HepG2 (cell line): ENCODE measurements around the gene PCNX1. TPM values are rescaled to one million over a fixed set of nuclear protein-coding genes. Genes with fewer than 3 reads are reported as not detected.

Experiments
- ATAC-seq: fragments of 200-7000 bp; cut with Tn5 transposase; 3 replicates; pipeline ENCODE4 v1.9.1; 2020; ENCODE audit warnings: mild to moderate bottlenecking, moderate library complexity
- BruUV-seq: library from RNA; stranded (reverse); fragments of 400-500 nt; replicated peaks from 2 replicates; lab custom pipeline; 2021; lab: Mats Ljungman, UMichigan
- CTCF ChIA-PET: fragments of 300-600 bp; formaldehyde crosslinking; extraction: SDS; loops from one replicate; lab custom pipeline; 2021; ENCODE audit warnings: low total read pairs, inconsistent platforms, low intra/inter-chr PET ratio; lab: Yijun Ruan, JAX
- POLR2A ChIA-PET: fragments of 350-600 bp; sonication (Branson Sonifier 250); formaldehyde crosslinking; loops from one replicate; lab custom pipeline; 2020; ENCODE audit warnings: antibody characterized with exemption, inconsistent platforms; lab: Yijun Ruan, JAX
- DNase-seq: peaks from one replicate; pipeline ENCODE4 v3.0.0-alpha.2; 2015; ENCODE audit warnings: low spot score
- FAIRE-seq: peaks from 3 replicates; lab custom pipeline; 2011; peaks lifted over from hg19 to GRCh38; lab: Jason Lieb, UNC
- H2AFZ ChIP-seq: one replicate; pipeline ENCODE4 v1.6.1; 2011; ENCODE audit warnings: low read length, inconsistent platforms
- H3K27ac ChIP-seq: fragments of 300-600 bp; 3 replicates; pipeline ENCODE4 v1.8.0; 2011; ENCODE audit warnings: mixed run types, mild to moderate bottlenecking, mixed read lengths, low read length, inconsistent platforms; ENCODE audit not compliant: insufficient read depth; ENCODE audit errors: extremely low read length
- H3K27me3 ChIP-seq, 2 experiments: fragments of 200-600 bp in 1 of 2; 2 replicates in 1 of 2; 3 replicates in 1 of 2; pipeline versions ENCODE4 v1.6.0 to v1.8.0; 2011; ENCODE audit warnings: low read length in 2 of 2, mild to moderate bottlenecking in 2 of 2, moderate library complexity in 2 of 2, inconsistent platforms in 1 of 2; ENCODE audit not compliant: insufficient read depth in 2 of 2, control insufficient read depth in 1 of 2
- H3K36me3 ChIP-seq, 2 experiments: fragments of 200-600 bp in 1 of 2; replicated peaks in 1 of 2; 2 replicates in 1 of 2; 3 replicates in 1 of 2; pipeline versions ENCODE4 v1.5.1 to v1.8.0; 2011; ENCODE audit warnings: low read length in 2 of 2, inconsistent platforms in 1 of 2; ENCODE audit not compliant: insufficient read depth in 2 of 2, control insufficient read depth in 1 of 2
- H3K4me1 ChIP-seq: 2 replicates; pipeline ENCODE4 v1.5.1; 2012; ENCODE audit warnings: low read length, inconsistent platforms; ENCODE audit not compliant: insufficient read depth
- H3K4me2 ChIP-seq: 2 replicates; pipeline ENCODE4 v1.6.0; 2011; ENCODE audit warnings: low read depth, low read length, inconsistent platforms
- H3K4me3 ChIP-seq, 3 experiments: fragments of 200-600 bp in 1 of 3; sonication (generic), shearing (Covaris generic) in 1 of 3; replicated peaks in 1 of 3; 2 replicates each; pipeline ENCODE4 v1.5.1; 2011 to 2016; ENCODE audit warnings: low read length in 3 of 3, inconsistent platforms in 2 of 3, low read depth in 2 of 3, mild to moderate bottlenecking in 2 of 3, control low read depth in 1 of 3, mixed read lengths in 1 of 3; ENCODE audit not compliant: insufficient read depth in 1 of 3
- H3K79me2 ChIP-seq: one replicate; pipeline ENCODE4 v1.6.1; 2011; ENCODE audit warnings: low read length, inconsistent platforms; ENCODE audit not compliant: insufficient read depth
- H3K9ac ChIP-seq: 2 replicates; pipeline ENCODE4 v1.6.0; 2011; ENCODE audit warnings: mild to moderate bottlenecking, low read depth, low read length, inconsistent platforms; ENCODE audit not compliant: insufficient read depth
- H3K9me3 ChIP-seq: 2 replicates; pipeline ENCODE4 v1.5.1; 2012; ENCODE audit warnings: mild to moderate bottlenecking, low read length
- H4K20me1 ChIP-seq: 2 replicates; pipeline ENCODE4 v1.6.0; 2011; ENCODE audit warnings: inconsistent platforms, mild to moderate bottlenecking, low read length, moderate library complexity; ENCODE audit not compliant: insufficient read depth
- ADNP ChIP-seq: sonication (generic); formaldehyde crosslinking; IDR thresholded peaks from 2 replicates; pipeline ENCODE4 v1.4.0; 2020; ENCODE audit warnings: missing genetic modification reagents
- ARNT2 ChIP-seq: sonication (generic); formaldehyde crosslinking; IDR thresholded peaks from 2 replicates; pipeline ENCODE4 v1.8.0; 2022; ENCODE audit warnings: mild to moderate bottlenecking, low read depth, missing genetic modification reagents, moderate library complexity
- MAX ChIP-seq: IDR thresholded peaks from 2 replicates; pipeline ENCODE4 v1.6.1; 2012; ENCODE audit warnings: inconsistent platforms
- MIER2 ChIP-seq: IDR thresholded peaks from 2 replicates; pipeline ENCODE4 v1.6.1; 2016; ENCODE audit warnings: missing biosample characterization, missing genetic modification reagents
- MNT ChIP-seq: fragments of 450-650 bp; IDR thresholded peaks from 2 replicates; pipeline ENCODE4 v1.6.1; 2016
- NR2F6 ChIP-seq, 2 experiments: IDR thresholded peaks; 2 replicates each; pipeline ENCODE4 v1.6.1; 2016; ENCODE audit warnings: antibody characterized with exemption in 1 of 2, mild to moderate bottlenecking in 1 of 2
- RFXAP ChIP-seq: sonication (generic); formaldehyde crosslinking; IDR thresholded peaks from 2 replicates; pipeline ENCODE4 v1.4.0; 2020; ENCODE audit warnings: missing genetic modification reagents, borderline replicate concordance
- SOX5 ChIP-seq: IDR thresholded peaks from 2 replicates; pipeline ENCODE4 v1.6.1; 2016; ENCODE audit warnings: borderline replicate concordance
- XBP1 ChIP-seq: sonication (generic); formaldehyde crosslinking; IDR thresholded peaks from 2 replicates; pipeline ENCODE4 v1.5.0; 2020; ENCODE audit warnings: missing genetic modification reagents
- YY1 ChIP-seq: IDR thresholded peaks from 2 replicates; pipeline ENCODE4 v1.6.1; 2011; ENCODE audit warnings: low read length, low read depth, moderate library complexity, mild to moderate bottlenecking; ENCODE audit not compliant: insufficient read depth, insufficient replicate concordance
- ZFAT ChIP-seq: sonication (generic); formaldehyde crosslinking; conservative IDR thresholded peaks from 2 replicates; pipeline ENCODE4 v1.8.1; 2023; ENCODE audit warnings: missing genetic modification reagents, inconsistent platforms
- ZNF234 ChIP-seq: sonication (generic); formaldehyde crosslinking; conservative IDR thresholded peaks from 2 replicates; pipeline ENCODE4 v1.5.1; 2020; ENCODE audit warnings: mild to moderate bottlenecking, missing genetic modification reagents
- ZNF263 ChIP-seq: sonication (generic); formaldehyde crosslinking; IDR thresholded peaks from 2 replicates; pipeline ENCODE4 v1.4.0; 2020; ENCODE audit warnings: missing genetic modification reagents
- ZNF7 ChIP-seq: IDR thresholded peaks from 2 replicates; pipeline ENCODE4 v1.6.1; 2016; ENCODE audit warnings: missing biosample characterization, missing genetic modification reagents
- WGBS: methylation state at CpG from one replicate; pipeline ENCODE4 v1.1.6; 2017; ENCODE audit warnings: low lambda C conversion rate; 5-methylcytosine and 5-hydroxymethylcytosine counted together
- in situ Hi-C: cut with HindIII; loops from 2 replicates; pipeline ENCODE4 v1.10.0; 2017; ENCODE audit warnings: low pct_unique_long_range_greater_than_20kb; ENCODE audit not compliant: extremely low pct_ligation_motif_present
- intact Hi-C: fragments of 100-400 bp; cut with micrococcal nuclease; formaldehyde crosslinking; loops from one replicate; pipeline ENCODE4 v1.10.0; 2022; ENCODE audit not compliant: unreplicated experiment
- polyA plus RNA-seq, 8 experiments: library from polyadenylated mRNA; depleted of rRNA in 3 of 8; stranded (reverse) in 7 of 8; unstranded in 1 of 8; fragments of >200 nt; fragmentation: Illumina TruSeq in 4 of 8; extraction: Trizol in 4 of 8; gene quantifications; 2 replicates each; pipeline versions ENCODE4 v1.2.1 to v1.2.3, GENCODE V29; 2011 to 2016; ENCODE audit warnings: low read depth in 4 of 8, missing spikeins in 1 of 8, mixed read lengths in 1 of 8; ENCODE audit not compliant: insufficient read depth in 1 of 8
- total RNA-seq, 5 experiments: library from RNA; depleted of rRNA; stranded (reverse); fragments of >200 nt; fragmentation: Illumina TruSeq; extraction: Trizol; gene quantifications; 2 replicates each; pipeline ENCODE4 v1.2.3, GENCODE V29; 2016; ENCODE audit warnings: low read depth in 1 of 5
- TF ChIP-seq, protein P1 (sequence below): sonication (generic); formaldehyde crosslinking; conservative IDR thresholded peaks from 2 replicates; pipeline ENCODE4 v1.4.0; 2020; ENCODE audit warnings: missing genetic modification reagents

PCNX1 gene
- total and polyA plus RNA-seq, 2 of the 13 experiments (the other 11 are each of a cell fraction or from before 2014, with no cell fraction given), result 24.9 to 30.3 TPM

DNA sequence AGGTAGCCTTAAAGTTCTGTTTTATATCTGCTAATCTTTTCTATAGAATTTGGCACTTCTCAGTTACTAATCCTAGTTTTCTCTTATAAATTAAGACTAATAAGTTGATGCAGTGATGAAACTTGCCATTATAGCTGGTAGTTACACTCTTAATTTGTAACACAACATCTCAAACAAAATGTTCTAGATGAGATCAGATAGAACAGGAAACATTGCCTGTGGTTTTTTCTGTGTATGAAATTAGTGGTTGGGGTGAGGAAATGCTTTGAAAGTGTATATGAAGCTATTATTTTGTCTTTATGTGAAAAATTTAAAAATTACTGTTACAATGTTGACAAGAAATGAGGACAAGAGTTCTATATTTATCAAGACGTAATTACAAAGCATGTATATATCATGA lies 91.9 kb downstream of the PCNX1 start:
- Histone ChIP-seq H3K36me3 (peaks cover 1 to 2% of the 10 kb centered on the region in 2 experiments; a peak in 3 of 5 replicates), H4K20me1 (no peaks in the 10 kb centered on the region), H3K27ac (no peak overlapping the region), H3K4me3 (no peak overlapping the region), H3K27me3 (no peaks in the 10 kb centered on the region), H3K4me1 (peaks cover 17% of the 10 kb centered on the region), H2AFZ (no peak overlapping the region), H3K79me2 (no peaks in the 10 kb centered on the region), H3K9ac (no peak overlapping the region), H3K9me3 (no peaks in the 10 kb centered on the region), H3K4me2 (no peak overlapping the region)
- ATAC-seq (no peak), FAIRE-seq (no peak), DNase-seq (no peak)
- 94% methylated on average over 1 of the region's 1 CpG for WGBS
- TF ChIP-seq, protein P1, sequence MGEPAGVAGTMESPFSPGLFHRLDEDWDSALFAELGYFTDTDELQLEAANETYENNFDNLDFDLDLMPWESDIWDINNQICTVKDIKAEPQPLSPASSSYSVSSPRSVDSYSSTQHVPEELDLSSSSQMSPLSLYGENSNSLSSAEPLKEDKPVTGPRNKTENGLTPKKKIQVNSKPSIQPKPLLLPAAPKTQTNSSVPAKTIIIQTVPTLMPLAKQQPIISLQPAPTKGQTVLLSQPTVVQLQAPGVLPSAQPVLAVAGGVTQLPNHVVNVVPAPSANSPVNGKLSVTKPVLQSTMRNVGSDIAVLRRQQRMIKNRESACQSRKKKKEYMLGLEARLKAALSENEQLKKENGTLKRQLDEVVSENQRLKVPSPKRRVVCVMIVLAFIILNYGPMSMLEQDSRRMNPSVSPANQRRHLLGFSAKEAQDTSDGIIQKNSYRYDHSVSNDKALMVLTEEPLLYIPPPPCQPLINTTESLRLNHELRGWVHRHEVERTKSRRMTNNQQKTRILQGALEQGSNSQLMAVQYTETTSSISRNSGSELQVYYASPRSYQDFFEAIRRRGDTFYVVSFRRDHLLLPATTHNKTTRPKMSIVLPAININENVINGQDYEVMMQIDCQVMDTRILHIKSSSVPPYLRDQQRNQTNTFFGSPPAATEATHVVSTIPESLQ (CRISPR knock-in tag), result no peak
- no peak for TF ChIP-seq ARNT2 (CRISPR knock-in tag)
- no peak for TF ChIP-seq SOX5 (CRISPR knock-in tag)
- TF ChIP-seq ZNF234 (CRISPR knock-in tag), result no peak
- no peak for TF ChIP-seq MIER2
- TF ChIP-seq RFXAP (CRISPR knock-in tag), result no peak
- TF ChIP-seq XBP1, result no peak
- TF ChIP-seq ADNP (CRISPR knock-in tag), result no peak
- TF ChIP-seq NR2F6 (IDR thresholded peaks at IDR 0.05), result no peak
- TF ChIP-seq NR2F6 (CRISPR knock-in tag; IDR thresholded peaks at IDR 0.05), result no peak
- no peak for TF ChIP-seq YY1
- TF ChIP-seq ZNF7 (CRISPR knock-in tag), result no peak
- no peak for TF ChIP-seq ZFAT (CRISPR knock-in tag)
- TF ChIP-seq MNT, result no peak
- no peak for TF ChIP-seq MAX
- TF ChIP-seq ZNF263 (CRISPR knock-in tag), result no peak
- in situ Hi-C loops (no loop called here), intact Hi-C loops (no loop called here)
- no TSS peak for BruUV-seq
- ChIA-PET CTCF (no interaction called here), POLR2A (no interaction called here)
